Mesothelial cell of epicardium (in vitro differentiated cells): ENCODE measurements around the gene OTULIN. TPM values are rescaled to one million over a fixed set of nuclear protein-coding genes. Genes with fewer than 3 reads are reported as not detected.

Source experiments
- DNase-seq, 2 experiments: peaks; one replicate each; pipeline ENCODE4 v3.0.0; 2021; ENCODE audit warnings: low spot score in 2 of 2; ENCODE audit not compliant: unreplicated experiment in 2 of 2
- H3K27ac Mint-ChIP-seq: 2 replicates; pipeline ENCODE4 v1.8.0; 2021; ENCODE audit warnings: mixed read lengths
- H3K27me3 Mint-ChIP-seq: 2 replicates; pipeline ENCODE4 v1.8.0; 2021; ENCODE audit warnings: low read depth, mixed read lengths
- H3K36me3 Mint-ChIP-seq: 2 replicates; pipeline ENCODE4 v1.8.0; 2021; ENCODE audit warnings: mixed read lengths
- H3K4me1 Mint-ChIP-seq: 2 replicates; pipeline ENCODE4 v1.8.0; 2021; ENCODE audit warnings: mixed read lengths
- H3K4me3 Mint-ChIP-seq: 2 replicates; pipeline ENCODE4 v1.8.0; 2021; ENCODE audit warnings: mild to moderate bottlenecking, moderate library complexity, mixed read lengths
- H3K9me3 Mint-ChIP-seq: 2 replicates; pipeline ENCODE4 v1.8.0; 2021; ENCODE audit warnings: mixed read lengths
- total RNA-seq: library from RNA; stranded (reverse); gene quantifications from 3 replicates; pipeline ENCODE4 v1.2.1, GENCODE V29; 2021
- TF ChIP-seq, protein P1 (sequence below): fragments of 200-600 bp; sonication (generic); IDR thresholded peaks from one replicate; pipeline ENCODE4 v1.5.0; 2021; ENCODE audit warnings: antibody characterized with exemption; ENCODE audit not compliant: unreplicated experiment

The OTULIN gene
- total RNA-seq, 1 donor from 2014 or later, result 27.4 TPM

GRCh38 chr5:14743601-14744295 lies 79.2 kb downstream of the OTULIN start:
- Mint-ChIP-seq H3K27ac (no peak overlapping the region), H3K4me1 (no peaks in the 10 kb centered on the region), H3K36me3 (peaks cover 21% of the 10 kb centered on the region)

DNA sequence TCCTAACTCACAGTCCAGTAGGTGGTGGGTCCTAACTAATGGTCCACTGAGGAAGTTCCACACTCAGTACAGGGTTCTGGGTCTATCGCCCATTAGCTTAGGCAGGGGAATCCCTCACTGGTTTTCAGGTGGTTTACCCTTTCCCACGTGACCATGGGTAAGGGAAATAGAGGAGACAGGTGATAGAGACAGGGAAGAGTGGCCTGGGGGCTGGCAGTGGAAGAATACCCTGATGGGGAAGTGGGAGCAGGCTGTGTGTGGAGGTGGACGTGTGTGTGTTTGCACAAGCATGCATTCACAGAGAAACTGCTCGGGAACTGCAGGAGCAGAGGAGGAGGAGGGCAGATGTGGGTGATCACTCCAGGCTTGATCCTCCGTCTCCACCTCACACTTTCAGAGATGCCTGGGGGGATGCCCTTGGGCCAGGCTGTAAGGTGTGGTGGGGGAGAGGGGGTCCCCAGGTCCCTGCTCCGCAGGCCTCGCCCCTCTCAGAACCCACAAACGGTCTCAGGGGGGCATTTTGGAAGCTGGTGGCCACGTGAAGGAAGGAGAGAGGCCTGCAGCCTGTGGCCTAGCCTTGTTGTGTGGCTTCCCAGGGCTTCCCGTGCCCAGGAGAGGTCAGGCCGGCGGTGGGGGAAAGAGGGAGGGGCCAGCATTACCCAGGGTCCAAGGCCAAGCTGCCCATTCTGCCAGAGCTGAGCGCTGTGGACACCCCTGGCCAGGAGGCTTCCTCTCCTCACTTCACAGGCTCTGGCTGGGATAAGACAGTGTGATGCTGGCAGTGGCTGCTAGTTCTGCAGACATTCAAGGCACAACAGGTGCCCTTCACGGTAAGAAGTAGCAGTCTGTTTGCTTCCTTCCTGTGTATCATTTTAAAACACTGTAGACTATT lies 80.0 kb downstream of the OTULIN start:
- no peaks in the 10 kb centered on the region for H3K4me1 Mint-ChIP-seq
- H3K36me3 Mint-ChIP-seq, result peaks cover 19% of the 10 kb centered on the region
- TF ChIP-seq, protein P1, sequence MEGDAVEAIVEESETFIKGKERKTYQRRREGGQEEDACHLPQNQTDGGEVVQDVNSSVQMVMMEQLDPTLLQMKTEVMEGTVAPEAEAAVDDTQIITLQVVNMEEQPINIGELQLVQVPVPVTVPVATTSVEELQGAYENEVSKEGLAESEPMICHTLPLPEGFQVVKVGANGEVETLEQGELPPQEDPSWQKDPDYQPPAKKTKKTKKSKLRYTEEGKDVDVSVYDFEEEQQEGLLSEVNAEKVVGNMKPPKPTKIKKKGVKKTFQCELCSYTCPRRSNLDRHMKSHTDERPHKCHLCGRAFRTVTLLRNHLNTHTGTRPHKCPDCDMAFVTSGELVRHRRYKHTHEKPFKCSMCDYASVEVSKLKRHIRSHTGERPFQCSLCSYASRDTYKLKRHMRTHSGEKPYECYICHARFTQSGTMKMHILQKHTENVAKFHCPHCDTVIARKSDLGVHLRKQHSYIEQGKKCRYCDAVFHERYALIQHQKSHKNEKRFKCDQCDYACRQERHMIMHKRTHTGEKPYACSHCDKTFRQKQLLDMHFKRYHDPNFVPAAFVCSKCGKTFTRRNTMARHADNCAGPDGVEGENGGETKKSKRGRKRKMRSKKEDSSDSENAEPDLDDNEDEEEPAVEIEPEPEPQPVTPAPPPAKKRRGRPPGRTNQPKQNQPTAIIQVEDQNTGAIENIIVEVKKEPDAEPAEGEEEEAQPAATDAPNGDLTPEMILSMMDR, result no peak
- H3K27me3 Mint-ChIP-seq, result no peaks in the 10 kb centered on the region
- H3K9me3 Mint-ChIP-seq, result no peaks in the 10 kb centered on the region
- H3K4me3 Mint-ChIP-seq, result no peak overlapping the region
- no peak overlapping the region for H3K27ac Mint-ChIP-seq
- no peak for DNase-seq

More at GRCh38 chr5:14743601-14744295, 79.2 kb downstream of the OTULIN start:
- no peak for DNase-seq
- no peak overlapping the region for H3K4me3 Mint-ChIP-seq
- TF ChIP-seq, protein P1, result no peak
- H3K9me3 Mint-ChIP-seq, result no peaks in the 10 kb centered on the region
- no peaks in the 10 kb centered on the region for H3K27me3 Mint-ChIP-seq

DNA sequence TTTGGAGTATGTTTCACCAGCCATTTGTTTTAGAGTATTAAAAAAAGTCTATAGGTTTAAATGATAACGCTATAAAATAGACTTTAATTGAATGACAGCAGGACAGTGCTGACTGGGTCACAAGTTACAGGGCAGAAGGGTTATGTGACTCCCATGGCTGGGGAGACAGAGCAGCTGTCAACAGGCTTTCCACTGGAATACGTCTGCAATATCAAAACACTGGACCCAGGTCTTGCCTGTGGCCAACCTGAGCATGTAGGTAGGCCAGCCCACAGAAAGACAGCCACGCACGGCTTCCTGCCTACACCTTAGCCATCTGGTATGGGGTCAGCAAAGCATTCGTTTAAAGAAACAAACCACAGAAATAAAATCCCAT lies 80.7 kb downstream of the OTULIN start:
- Mint-ChIP-seq H3K4me1 (no peaks in the 10 kb centered on the region), H3K36me3 (peaks cover 25% of the 10 kb centered on the region), H3K27me3 (no peaks in the 10 kb centered on the region), H3K4me3 (no peak overlapping the region), H3K27ac (no peak overlapping the region), H3K9me3 (no peaks in the 10 kb centered on the region)
- DNase-seq, result no peak
- TF ChIP-seq, protein P1, result no peak

DNA sequence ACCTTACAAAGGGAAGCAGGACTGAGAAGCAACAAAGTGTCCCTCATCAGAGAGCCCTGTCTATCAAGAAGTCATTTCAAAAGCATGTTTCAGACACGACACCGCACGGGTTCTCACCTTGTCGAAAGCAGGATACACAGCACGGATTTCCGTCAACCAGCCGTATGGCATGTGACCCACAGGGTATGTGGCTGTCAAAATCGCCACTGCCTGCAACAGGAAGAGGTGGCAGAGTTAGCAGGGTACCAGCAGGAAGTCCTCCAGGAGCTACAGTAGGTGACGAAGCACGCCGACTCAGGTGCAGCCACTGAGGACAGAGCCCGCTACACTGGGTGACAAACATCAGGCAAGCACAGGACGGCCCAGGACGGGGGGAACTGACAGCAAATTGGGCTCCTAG lies 81.2 kb downstream of the OTULIN start:
- TF ChIP-seq, protein P1, result no peak
- Mint-ChIP-seq H3K9me3 (no peaks in the 10 kb centered on the region), H3K4me1 (no peaks in the 10 kb centered on the region), H3K27me3 (no peaks in the 10 kb centered on the region), H3K27ac (no peak overlapping the region), H3K4me3 (no peak overlapping the region), H3K36me3 (peaks cover 30% of the 10 kb centered on the region)
- DNase-seq, result no peak

DNA sequence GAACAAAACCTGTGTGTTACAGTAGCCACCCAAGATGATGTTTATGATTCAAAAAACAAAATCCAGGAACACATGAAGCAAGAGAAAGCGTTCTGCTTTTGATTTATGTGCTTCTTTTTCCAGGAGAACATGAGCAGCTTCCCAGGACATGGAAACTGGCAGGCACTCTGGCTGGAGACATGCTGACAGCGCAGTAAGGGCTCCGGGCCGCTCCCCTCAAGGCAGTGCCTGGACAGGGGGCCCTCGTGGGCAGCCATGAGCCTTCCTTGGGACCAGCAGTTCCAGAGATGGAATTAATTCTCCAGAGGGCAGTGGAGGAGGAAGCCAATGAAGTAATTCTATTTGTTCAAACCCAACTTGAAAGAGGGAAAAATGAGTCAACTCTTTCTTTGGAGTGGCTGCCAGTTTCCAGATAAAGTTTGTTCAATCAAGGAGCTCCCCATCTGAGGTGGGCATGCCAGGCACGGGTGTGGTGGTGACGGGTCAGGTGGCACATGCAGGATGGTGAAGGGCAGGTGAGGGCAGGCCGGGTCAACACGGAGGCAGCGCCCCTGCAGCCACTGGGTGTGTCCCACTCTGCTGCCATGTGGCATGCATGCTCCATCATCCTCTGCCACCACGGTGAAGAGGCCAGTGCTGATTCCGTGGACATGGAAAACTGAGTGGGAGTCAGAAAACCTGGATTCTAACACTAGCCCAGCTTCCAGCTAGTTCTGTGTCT lies 83.8 kb downstream of the OTULIN start:
- no peak overlapping the region for H3K27ac Mint-ChIP-seq
- no peak overlapping the region for H3K4me3 Mint-ChIP-seq

More for the DNA sequence above, 83.8 kb downstream of the OTULIN start:
- TF ChIP-seq, protein P1, result no peak
- no peaks in the 10 kb centered on the region for H3K9me3 Mint-ChIP-seq
- no peaks in the 10 kb centered on the region for H3K27me3 Mint-ChIP-seq
- peaks cover 10% of the 10 kb centered on the region for H3K4me1 Mint-ChIP-seq
- DNase-seq, result no peak
- peaks cover 23% of the 10 kb centered on the region for H3K36me3 Mint-ChIP-seq

Other genes starting within 250 kb of the OTULIN start
- 3.0 to 6.6 TPM (median 3.8 TPM) in 3 replicates for gene OTULINL, start 82.9 kb upstream of the OTULIN start, total RNA-seq
- 39.1 to 39.7 TPM (median 39.4 TPM) in 3 replicates for gene ANKH, start 207.1 kb downstream of the OTULIN start, total RNA-seq